Ectodermal cell (in vitro differentiated cells): ENCODE results near the gene TNXB.
A peak's percentile ranks its signal among the peaks of the same experiment; 100 is the strongest.

ENCODE experiments used
- H3K27ac ChIP-seq: 2 replicates; pipeline ENCODE4 v1.7.0; 2013; ENCODE audit warnings: mild to moderate bottlenecking, low read depth, low read length; ENCODE audit not compliant: insufficient read depth, poor library complexity, severe bottlenecking
- H3K27me3 ChIP-seq: 2 replicates; pipeline ENCODE4 v1.7.0; 2013; ENCODE audit warnings: mild to moderate bottlenecking, low read length; ENCODE audit not compliant: insufficient read depth, control insufficient read depth, poor library complexity, severe bottlenecking
- H3K36me3 ChIP-seq: one replicate; pipeline ENCODE4 v1.7.0; 2013; ENCODE audit warnings: low read length; ENCODE audit not compliant: control insufficient read depth, insufficient read depth
- H3K4me1 ChIP-seq: one replicate; pipeline ENCODE4 v1.7.0; 2013; ENCODE audit warnings: low read length; ENCODE audit not compliant: control insufficient read depth, insufficient read depth
- H3K4me3 ChIP-seq: 2 replicates; pipeline ENCODE4 v1.7.0; 2013; ENCODE audit warnings: low read depth, low read length, control low read depth; ENCODE audit not compliant: insufficient read depth
- H3K9me3 ChIP-seq: 2 replicates; pipeline ENCODE4 v1.7.0; 2013; ENCODE audit warnings: mild to moderate bottlenecking, low read length, moderate library complexity; ENCODE audit not compliant: control insufficient read depth
- WGBS, 2 experiments: methylation state at CpG; one replicate each; pipeline ENCODE4 v1.1.7; 2013; ENCODE audit warnings: missing lambda C conversion rate in 2 of 2; 5-methylcytosine and 5-hydroxymethylcytosine counted together

TNXB gene

DNA sequence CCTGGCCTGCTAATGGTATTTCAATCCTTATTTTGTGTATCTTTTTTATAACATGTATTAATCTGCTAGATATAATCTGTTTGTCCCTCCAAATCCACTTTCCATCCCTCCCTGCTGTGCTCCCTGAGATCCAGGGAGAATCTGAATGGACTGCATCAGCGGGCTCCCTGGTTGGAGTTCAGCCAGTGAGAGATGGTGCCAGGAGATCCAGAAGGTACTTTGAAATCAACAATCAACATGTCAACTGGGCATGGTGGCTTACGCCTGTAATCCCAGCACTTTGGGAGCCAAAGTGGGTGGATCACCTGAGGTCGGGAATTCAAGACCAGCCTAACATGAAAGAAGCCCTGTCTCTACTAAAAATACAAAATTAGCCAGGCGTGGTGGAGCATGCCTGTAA lies 14.5 kb upstream of the TNXB start:
- Histone ChIP-seq H3K36me3 (peaks cover 11% of the 10 kb centered on the region), H3K9me3 (no peaks in the 10 kb centered on the region)
- 90 to 92% methylated on average over 4 of the region's 4 CpGs for WGBS, 2 experiments

DNA sequence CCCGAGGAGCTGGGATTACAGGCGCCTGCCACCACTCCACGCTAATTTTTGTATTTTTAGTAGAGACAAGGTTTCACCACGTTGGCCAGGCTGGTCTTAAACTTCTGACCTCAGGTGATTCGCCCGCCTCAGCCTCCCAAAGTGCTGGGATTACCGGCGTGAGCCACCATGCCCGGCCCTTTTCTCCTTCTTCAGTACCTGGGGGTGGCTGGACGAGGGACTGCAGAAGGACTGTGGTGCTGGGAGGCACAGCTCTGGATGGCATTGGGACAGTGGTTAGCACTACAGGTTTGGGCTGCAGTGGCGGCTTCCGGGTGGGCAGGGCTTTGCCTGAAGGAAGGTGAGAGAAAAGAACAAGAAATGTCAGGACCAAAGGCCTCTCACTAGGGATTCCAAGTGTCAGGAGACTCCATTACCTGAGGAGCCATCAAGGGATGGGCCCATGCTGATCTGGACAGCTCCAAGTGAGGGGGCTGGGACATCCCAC lies 11.5 kb upstream of the TNXB start:
- Histone ChIP-seq H3K36me3 (peaks cover 36% of the 10 kb centered on the region), H3K27me3 (no peaks in the 10 kb centered on the region), H3K27ac (no peak overlapping the region), H3K4me1 (no peaks in the 10 kb centered on the region), H3K9me3 (no peaks in the 10 kb centered on the region), H3K4me3 (no peak overlapping the region)
- WGBS, 2 experiments, result 93 to 98% methylated on average over 12 of the region's 12 CpGs

More for the DNA sequence above, 14.5 kb upstream of the TNXB start:
- Histone ChIP-seq H3K27me3 (no peaks in the 10 kb centered on the region), H3K4me3 (no peak overlapping the region), H3K27ac (no peak overlapping the region), H3K4me1 (peaks cover 14% of the 10 kb centered on the region)

GRCh38 chr6:32118782-32119628 lies 9.9 kb upstream of the TNXB start:
- peak overlapping the region; percentile 47 for H3K27ac ChIP-seq
- no peaks in the 10 kb centered on the region for H3K27me3 ChIP-seq
- no peaks in the 10 kb centered on the region for H3K9me3 ChIP-seq
- H3K4me1 ChIP-seq, result no peaks in the 10 kb centered on the region
- no peak overlapping the region for H3K4me3 ChIP-seq
- WGBS, 2 experiments, result 30 to 34% methylated on average over 16 to 17 of the region's 17 CpGs
- H3K36me3 ChIP-seq, result peaks cover 37% of the 10 kb centered on the region

GRCh38 chr6:32117461-32117860 lies 8.3 kb upstream of the TNXB start:
- WGBS, 2 experiments, result 92 to 95% methylated on average over 9 of the region's 9 CpGs
- H3K27ac ChIP-seq, result no peak overlapping the region
- H3K9me3 ChIP-seq, result no peaks in the 10 kb centered on the region
- no peaks in the 10 kb centered on the region for H3K4me1 ChIP-seq
- no peak overlapping the region for H3K4me3 ChIP-seq
- H3K27me3 ChIP-seq, result no peaks in the 10 kb centered on the region
- H3K36me3 ChIP-seq, result peaks cover 37% of the 10 kb centered on the region

DNA sequence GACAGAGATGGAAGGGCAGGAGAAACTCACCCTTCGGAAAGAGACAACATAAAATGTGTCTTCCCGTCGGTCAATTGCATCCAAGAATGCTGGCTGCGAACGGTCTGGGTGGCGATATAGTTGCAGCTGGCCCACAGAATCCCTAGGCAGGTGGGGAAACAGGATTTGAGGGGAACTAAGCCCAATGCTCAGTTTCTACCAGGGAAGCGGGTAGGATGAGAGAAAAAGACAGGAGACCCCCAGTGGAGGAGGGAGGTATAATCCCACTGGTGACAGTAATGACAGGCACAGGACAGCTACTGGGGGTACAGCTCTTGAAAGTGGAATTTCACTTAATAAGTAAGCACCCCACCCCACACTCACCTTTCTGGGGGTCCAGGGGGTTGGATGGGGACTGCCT lies 7.5 kb upstream of the TNXB start:
- Histone ChIP-seq H3K27ac (no peak overlapping the region), H3K4me1 (no peaks in the 10 kb centered on the region), H3K4me3 (no peak overlapping the region), H3K27me3 (no peaks in the 10 kb centered on the region), H3K36me3 (peaks cover 31% of the 10 kb centered on the region), H3K9me3 (no peaks in the 10 kb centered on the region)
- 91 to 92% methylated on average over 7 of the region's 7 CpGs for WGBS, 2 experiments

DNA sequence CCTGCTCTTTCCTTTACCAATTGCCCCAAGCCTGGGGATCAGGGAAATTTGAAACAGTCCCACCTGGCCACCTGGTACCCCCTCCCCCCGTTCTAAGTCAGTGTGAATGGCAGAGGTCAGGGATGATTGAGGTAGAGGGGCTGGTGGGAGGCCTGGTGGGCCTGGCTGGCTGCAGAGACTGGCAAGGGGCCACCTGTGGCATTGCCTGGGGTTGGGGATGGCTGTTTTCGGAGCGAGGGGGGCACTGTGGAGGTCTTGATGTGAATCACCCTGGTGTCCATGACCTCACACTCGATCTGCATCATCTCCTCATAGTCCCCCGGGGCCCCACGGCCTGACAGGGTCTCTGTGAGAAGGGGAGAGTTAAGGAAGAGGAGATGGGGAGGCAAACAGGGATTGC lies 6.5 kb upstream of the TNXB start:
- no peak overlapping the region for H3K27ac ChIP-seq
- no peaks in the 10 kb centered on the region for H3K4me1 ChIP-seq
- 91 to 97% methylated on average over 6 of the region's 6 CpGs for WGBS, 2 experiments
- H3K27me3 ChIP-seq, result no peaks in the 10 kb centered on the region
- H3K36me3 ChIP-seq, result peaks cover 26% of the 10 kb centered on the region
- H3K4me3 ChIP-seq, result no peak overlapping the region
- H3K9me3 ChIP-seq, result no peaks in the 10 kb centered on the region

DNA sequence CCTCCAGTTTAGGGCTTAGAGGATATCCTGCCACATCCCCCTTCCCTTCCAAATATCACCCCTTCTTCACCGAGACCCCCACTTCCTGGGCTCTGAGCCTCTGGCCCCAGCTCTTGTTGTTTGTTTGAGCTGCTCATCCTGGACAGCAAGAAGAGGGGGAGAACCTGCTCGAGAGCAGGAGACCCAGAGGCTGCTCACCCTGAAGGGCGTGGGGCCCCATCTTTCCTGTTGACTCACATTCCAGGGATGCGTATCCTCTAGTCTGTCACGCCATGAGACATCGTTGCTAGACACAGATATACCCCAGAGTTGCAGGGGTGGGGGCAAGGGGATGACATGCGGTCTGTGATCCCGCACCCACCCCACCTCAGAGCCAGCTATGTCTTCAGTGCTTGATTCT lies 5.7 kb upstream of the TNXB start:
- peaks cover 26% of the 10 kb centered on the region for H3K36me3 ChIP-seq
- no peaks in the 10 kb centered on the region for H3K9me3 ChIP-seq
- 94% methylated on average over 8 of the region's 8 CpGs for WGBS, 2 experiments
- no peak overlapping the region for H3K27ac ChIP-seq
- H3K27me3 ChIP-seq, result peaks cover 5% of the 10 kb centered on the region
- no peak overlapping the region for H3K4me3 ChIP-seq
- H3K4me1 ChIP-seq, result peaks cover 2% of the 10 kb centered on the region

DNA sequence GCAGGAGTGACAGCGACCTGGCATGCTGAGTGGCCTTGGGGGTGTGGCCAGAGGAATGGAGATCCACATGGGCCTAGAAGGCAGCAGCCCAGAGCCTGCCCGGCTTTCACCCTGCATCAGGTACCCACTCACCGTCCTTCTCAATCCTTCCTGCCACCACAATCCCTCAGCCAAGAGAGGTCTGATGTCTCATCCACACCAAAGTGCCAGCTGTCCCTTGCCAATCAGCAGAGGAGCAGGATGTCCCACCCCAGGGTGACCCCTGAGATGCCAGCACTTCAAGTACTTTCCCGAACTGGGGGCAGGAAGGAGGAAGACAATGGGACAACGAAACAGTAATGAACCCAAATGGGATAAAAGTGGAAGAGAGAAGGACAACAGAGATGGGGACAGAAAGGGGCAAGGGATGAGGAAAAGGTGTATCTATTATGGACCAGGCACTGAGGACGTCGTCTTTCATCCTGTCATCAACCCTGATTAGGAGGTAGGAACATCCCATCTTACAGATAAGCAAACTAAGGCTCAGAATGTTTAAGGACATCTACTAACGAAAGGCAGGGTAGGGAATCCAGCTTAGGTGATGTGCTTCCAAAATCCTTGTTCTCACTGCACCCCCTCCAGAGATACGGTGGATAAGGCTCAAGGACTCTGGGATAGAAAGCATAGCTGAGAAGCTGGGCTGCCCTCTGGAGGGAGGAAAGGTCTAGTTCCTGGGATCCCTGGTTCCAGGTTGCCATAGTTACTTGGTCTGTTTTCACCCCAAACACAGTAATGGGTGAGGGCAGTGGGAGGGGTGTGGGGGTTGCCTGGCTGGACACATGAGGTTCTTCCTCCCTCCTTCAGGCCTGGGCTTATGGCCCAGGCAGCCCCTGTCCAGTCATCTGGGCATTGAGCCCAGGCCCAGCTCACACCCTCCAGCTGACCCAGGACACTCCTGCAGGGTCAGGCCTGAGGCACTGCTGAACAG lies 4.5 kb upstream of the TNXB start:
- peaks cover 16% of the 10 kb centered on the region for H3K27me3 ChIP-seq
- 88% methylated on average over 9 of the region's 9 CpGs for WGBS, 2 experiments
- peaks cover 26% of the 10 kb centered on the region for H3K36me3 ChIP-seq
- no peaks in the 10 kb centered on the region for H3K9me3 ChIP-seq
- no peak overlapping the region for H3K4me3 ChIP-seq
- H3K4me1 ChIP-seq, result peaks cover 8% of the 10 kb centered on the region
- peak overlapping the region; percentile 69 for H3K27ac ChIP-seq

DNA sequence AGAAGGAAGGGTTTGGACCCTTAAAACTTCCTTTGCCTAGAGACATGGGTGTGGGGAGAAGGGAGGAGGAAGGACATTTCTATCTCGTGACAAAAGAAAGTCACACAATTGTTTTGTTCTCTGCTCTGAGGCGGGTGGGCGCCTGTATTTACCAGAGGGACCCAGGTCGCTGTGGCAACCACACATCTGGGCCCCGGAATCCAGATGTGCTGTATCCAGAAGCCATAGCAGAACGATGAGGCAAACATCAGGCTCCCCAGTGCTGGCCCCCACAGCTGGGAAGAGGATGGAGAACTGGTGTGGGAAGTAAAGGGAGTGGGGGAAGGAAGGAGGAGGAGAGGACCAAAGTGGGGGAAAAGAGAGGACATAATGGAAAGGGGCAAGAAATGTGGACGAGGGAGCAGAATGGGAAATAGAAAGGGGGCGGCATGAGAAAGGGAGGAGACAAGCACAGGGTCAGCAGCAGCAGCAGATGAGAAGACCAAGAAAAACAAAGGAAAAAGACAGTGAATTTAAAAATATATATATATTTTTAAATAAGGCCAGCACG lies 3.4 kb upstream of the TNXB start:
- Histone ChIP-seq H3K9me3 (no peaks in the 10 kb centered on the region), H3K4me1 (peaks cover 16% of the 10 kb centered on the region), H3K36me3 (peaks cover 15% of the 10 kb centered on the region), H3K27me3 (peaks cover 28% of the 10 kb centered on the region), H3K4me3 (no peak overlapping the region), H3K27ac (no peak overlapping the region)
- 79 to 85% methylated on average over 9 of the region's 9 CpGs for WGBS, 2 experiments
